HFF-Myc (cell line): ENCODE data around the gene ADPGK.

Source experiments
- DNase-seq: peaks from one replicate; pipeline ENCODE4 v3.0.0-alpha.2; 2011; ENCODE audit warnings: low read depth; ENCODE audit errors: extremely low read depth
- H3K4me3 ChIP-seq: replicated peaks from 2 replicates; pipeline ENCODE4 v1.5.1; 2011; ENCODE audit warnings: low read depth, mild to moderate bottlenecking, control low read depth, low read length
- CTCF ChIP-seq: IDR thresholded peaks from 2 replicates; pipeline ENCODE4 v1.5.1; 2012; ENCODE audit warnings: mild to moderate bottlenecking, low read depth, low read length, control low read depth; ENCODE audit errors: missing control alignments

Gene ADPGK

GRCh38 chr15:72774696-72775383 lies 8.7 kb downstream of the ADPGK start:
- DNase-seq, result no peak
- H3K4me3 ChIP-seq, result no peak overlapping the region
- TF ChIP-seq CTCF, result no peak

GRCh38 chr15:72771329-72771725 lies 12.2 kb downstream of the ADPGK start:
- no peak for DNase-seq
- no peak for TF ChIP-seq CTCF
- H3K4me3 ChIP-seq, result no peak overlapping the region

GRCh38 chr15:72770673-72771328 lies 12.8 kb downstream of the ADPGK start:
- DNase-seq, result no peak
- peak; percentile 9 for TF ChIP-seq CTCF
- H3K4me3 ChIP-seq, result no peak overlapping the region

- no peak for TF ChIP-seq CTCF
- no peak overlapping the region for H3K4me3 ChIP-seq
- DNase-seq, result no peak
Observed at GRCh38 chr15:72766780-72767179, 16.8 kb downstream of the ADPGK start.

GRCh38 chr15:72766025-72766424 lies 17.5 kb downstream of the ADPGK start:
- DNase-seq, result no peak
- no peak for TF ChIP-seq CTCF
- no peak overlapping the region for H3K4me3 ChIP-seq

- no peak overlapping the region for H3K4me3 ChIP-seq
- no peak for TF ChIP-seq CTCF
- no peak for DNase-seq
Observed at GRCh38 chr15:72764656-72765055, 18.9 kb downstream of the ADPGK start.
